Prostate gland (tissue), 2 donors: ENCODE data around the gene EVC2.

Source experiments
- POLR2A ChIP-seq: fragments of 450-650 bp; IDR thresholded peaks from one replicate; pipeline ENCODE4 v1.6.1; 2016; ENCODE audit warnings: antibody characterized with exemption, mild to moderate bottlenecking
- POLR2AphosphoS5 ChIP-seq: sonication (generic); formaldehyde crosslinking; IDR thresholded peaks from one replicate; pipeline ENCODE4 v1.6.1; 2017; ENCODE audit warnings: antibody characterized with exemption
- TF ChIP-seq, protein P1 (sequence below), 4 experiments: fragments of 200-600 bp in 2 of 4; fragments of 450-650 bp in 2 of 4; sonication (generic) in 2 of 4; IDR thresholded peaks; 1 replicate in 3 of 4; 2 replicates in 1 of 4; pipeline ENCODE4 v1.5.1; 2016 to 2019; ENCODE audit warnings: antibody characterized with exemption in 4 of 4, mild to moderate bottlenecking in 2 of 4, moderate library complexity in 2 of 4

DNA sequence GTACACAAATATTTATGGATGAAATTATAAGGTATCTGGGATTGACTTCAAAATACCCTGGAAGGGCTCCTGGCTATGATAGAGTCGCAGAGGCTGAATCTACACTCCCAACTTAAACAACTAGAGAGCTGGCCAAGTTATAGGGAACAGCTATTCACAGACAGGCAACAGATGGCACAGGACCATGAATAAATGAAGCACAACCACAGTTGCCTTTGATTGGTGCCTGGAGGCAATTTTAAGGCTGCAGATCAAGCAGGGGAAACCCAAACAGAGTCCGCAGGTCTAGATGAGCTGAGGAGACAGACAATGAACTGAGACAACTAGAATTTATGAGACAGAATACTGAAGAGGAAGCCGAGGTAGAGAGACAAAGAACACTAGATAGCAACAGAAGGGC, 155.9 kb downstream of the EVC2 start:
- TF ChIP-seq POLR2AphosphoS5 (no peak), POLR2A (no peak)
- TF ChIP-seq, protein P1, sequence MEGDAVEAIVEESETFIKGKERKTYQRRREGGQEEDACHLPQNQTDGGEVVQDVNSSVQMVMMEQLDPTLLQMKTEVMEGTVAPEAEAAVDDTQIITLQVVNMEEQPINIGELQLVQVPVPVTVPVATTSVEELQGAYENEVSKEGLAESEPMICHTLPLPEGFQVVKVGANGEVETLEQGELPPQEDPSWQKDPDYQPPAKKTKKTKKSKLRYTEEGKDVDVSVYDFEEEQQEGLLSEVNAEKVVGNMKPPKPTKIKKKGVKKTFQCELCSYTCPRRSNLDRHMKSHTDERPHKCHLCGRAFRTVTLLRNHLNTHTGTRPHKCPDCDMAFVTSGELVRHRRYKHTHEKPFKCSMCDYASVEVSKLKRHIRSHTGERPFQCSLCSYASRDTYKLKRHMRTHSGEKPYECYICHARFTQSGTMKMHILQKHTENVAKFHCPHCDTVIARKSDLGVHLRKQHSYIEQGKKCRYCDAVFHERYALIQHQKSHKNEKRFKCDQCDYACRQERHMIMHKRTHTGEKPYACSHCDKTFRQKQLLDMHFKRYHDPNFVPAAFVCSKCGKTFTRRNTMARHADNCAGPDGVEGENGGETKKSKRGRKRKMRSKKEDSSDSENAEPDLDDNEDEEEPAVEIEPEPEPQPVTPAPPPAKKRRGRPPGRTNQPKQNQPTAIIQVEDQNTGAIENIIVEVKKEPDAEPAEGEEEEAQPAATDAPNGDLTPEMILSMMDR (IDR thresholded peaks at IDR 0.05) = no peak
